Panc1 (cell line): ENCODE measurements around the gene TBC1D2B. TPM values are rescaled to one million over a fixed set of nuclear protein-coding genes. Genes with fewer than 3 reads are reported as not detected.

ENCODE experiments used
- ATAC-seq: fragments of 200-7000 bp; cut with Tn5 transposase; 2 replicates; pipeline ENCODE4 v1.9.1; 2020; ENCODE audit warnings: mild to moderate bottlenecking, moderate library complexity
- BruUV-seq: library from RNA; stranded (reverse); fragments of 400-500 nt; replicated peaks from 2 replicates; lab custom pipeline; 2021; lab: Mats Ljungman, UMichigan
- CTCF ChIA-PET: fragments of 300-600 bp; sonication (Branson Sonifier 250); formaldehyde crosslinking; loops from one replicate; lab custom pipeline; 2022; ENCODE audit warnings: antibody characterized with exemption; lab: Charles Lee
- POLR2A ChIA-PET: fragments of 300-600 bp; sonication (Branson Sonifier 250); formaldehyde crosslinking; loops from one replicate; lab custom pipeline; 2022; ENCODE audit warnings: antibody characterized with exemption; lab: Charles Lee
- DNase-seq: peaks from one replicate; pipeline ENCODE4 v3.0.0-alpha.2; 2010; ENCODE audit warnings: low read depth, low spot score
- H3K27ac ChIP-seq: 2 replicates; pipeline ENCODE4 v1.5.1; 2011; ENCODE audit warnings: mild to moderate bottlenecking, low read length, inconsistent platforms
- H3K27me3 ChIP-seq: fragments of 200-500 bp; sonication (Bioruptor generic); 2 replicates; pipeline ENCODE4 v1.6.0; 2014; ENCODE audit warnings: low read length, inconsistent platforms; ENCODE audit not compliant: control insufficient read depth, insufficient read depth
- H3K36me3 ChIP-seq: fragments of 200-500 bp; sonication (Bioruptor generic); 2 replicates; pipeline ENCODE4 v1.5.1; 2014; ENCODE audit warnings: inconsistent platforms, mild to moderate bottlenecking, low read length, moderate library complexity; ENCODE audit not compliant: control insufficient read depth, insufficient read depth
- H3K4me1 ChIP-seq: 2 replicates; pipeline ENCODE4 v1.5.1; 2011; ENCODE audit warnings: inconsistent platforms, mild to moderate bottlenecking, low read length, moderate library complexity; ENCODE audit not compliant: control insufficient read depth, insufficient read depth
- H3K4me3 ChIP-seq, 2 experiments: 2 replicates each; pipeline ENCODE4 v1.5.1; 2011 to 2012; ENCODE audit warnings: low read depth in 2 of 2, low read length in 2 of 2, mild to moderate bottlenecking in 2 of 2, inconsistent platforms in 1 of 2, moderate library complexity in 1 of 2
- H3K9me3 ChIP-seq: fragments of 200-500 bp; sonication (Bioruptor generic); 2 replicates; pipeline ENCODE4 v1.5.1; 2014; ENCODE audit warnings: low read depth, mild to moderate bottlenecking, inconsistent platforms, low read length, moderate library complexity; ENCODE audit not compliant: control insufficient read depth, insufficient read depth
- POLR2AphosphoS5 ChIP-seq: IDR thresholded peaks from 2 replicates; pipeline ENCODE4 v1.6.1; 2012; ENCODE audit warnings: mild to moderate bottlenecking, low read depth, low read length, moderate library complexity
- SIN3A ChIP-seq: IDR thresholded peaks from 2 replicates; pipeline ENCODE4 v1.6.1; 2012; ENCODE audit warnings: low read depth, mild to moderate bottlenecking, low read length, moderate library complexity, borderline replicate concordance; ENCODE audit not compliant: insufficient read depth
- TCF7L2 ChIP-seq: IDR thresholded peaks from 2 replicates; pipeline ENCODE4 v1.6.1; 2011; ENCODE audit warnings: mild to moderate bottlenecking, low read depth, low read length, inconsistent platforms
- in situ Hi-C: cut with HindIII; loops from 2 replicates; pipeline ENCODE4 v1.10.0; 2016; ENCODE audit warnings: low sequenced_read_pairs, low pct_unique_long_range_greater_than_20kb
- intact Hi-C: fragments of 100-400 bp; cut with micrococcal nuclease; formaldehyde crosslinking; loops from one replicate; pipeline ENCODE4 v1.10.0; 2022; ENCODE audit not compliant: unreplicated experiment
- total RNA-seq: library from RNA; stranded (reverse); gene quantifications from one replicate; pipeline ENCODE4 v1.2.1, GENCODE V29; 2021; ENCODE audit not compliant: unreplicated experiment
- TF ChIP-seq, protein P1 (sequence below): fragments of 450-650 bp; IDR thresholded peaks from 2 replicates; pipeline ENCODE4 v1.5.1; 2017; ENCODE audit warnings: mild to moderate bottlenecking
- TF ChIP-seq, protein P2 (sequence below), 2 experiments: IDR thresholded peaks; 2 replicates each; pipeline ENCODE4 v1.6.1; 2011 to 2012; ENCODE audit warnings: low read depth in 2 of 2, control low read depth in 1 of 2, low read length in 1 of 2, mild to moderate bottlenecking in 1 of 2, moderate library complexity in 1 of 2; ENCODE audit not compliant: insufficient read depth in 1 of 2

TBC1D2B gene
- total RNA-seq, 1 experiment from 2014 or later = 59.3 TPM

GRCh38 chr15:78018946-78019644 lies 58.4 kb downstream of the TBC1D2B start:
- TF ChIP-seq POLR2AphosphoS5 (no peak), TCF7L2 (no peak), SIN3A (no peak)
- TF ChIP-seq, protein P1, sequence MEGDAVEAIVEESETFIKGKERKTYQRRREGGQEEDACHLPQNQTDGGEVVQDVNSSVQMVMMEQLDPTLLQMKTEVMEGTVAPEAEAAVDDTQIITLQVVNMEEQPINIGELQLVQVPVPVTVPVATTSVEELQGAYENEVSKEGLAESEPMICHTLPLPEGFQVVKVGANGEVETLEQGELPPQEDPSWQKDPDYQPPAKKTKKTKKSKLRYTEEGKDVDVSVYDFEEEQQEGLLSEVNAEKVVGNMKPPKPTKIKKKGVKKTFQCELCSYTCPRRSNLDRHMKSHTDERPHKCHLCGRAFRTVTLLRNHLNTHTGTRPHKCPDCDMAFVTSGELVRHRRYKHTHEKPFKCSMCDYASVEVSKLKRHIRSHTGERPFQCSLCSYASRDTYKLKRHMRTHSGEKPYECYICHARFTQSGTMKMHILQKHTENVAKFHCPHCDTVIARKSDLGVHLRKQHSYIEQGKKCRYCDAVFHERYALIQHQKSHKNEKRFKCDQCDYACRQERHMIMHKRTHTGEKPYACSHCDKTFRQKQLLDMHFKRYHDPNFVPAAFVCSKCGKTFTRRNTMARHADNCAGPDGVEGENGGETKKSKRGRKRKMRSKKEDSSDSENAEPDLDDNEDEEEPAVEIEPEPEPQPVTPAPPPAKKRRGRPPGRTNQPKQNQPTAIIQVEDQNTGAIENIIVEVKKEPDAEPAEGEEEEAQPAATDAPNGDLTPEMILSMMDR = no peak
- TF ChIP-seq, protein P2, sequence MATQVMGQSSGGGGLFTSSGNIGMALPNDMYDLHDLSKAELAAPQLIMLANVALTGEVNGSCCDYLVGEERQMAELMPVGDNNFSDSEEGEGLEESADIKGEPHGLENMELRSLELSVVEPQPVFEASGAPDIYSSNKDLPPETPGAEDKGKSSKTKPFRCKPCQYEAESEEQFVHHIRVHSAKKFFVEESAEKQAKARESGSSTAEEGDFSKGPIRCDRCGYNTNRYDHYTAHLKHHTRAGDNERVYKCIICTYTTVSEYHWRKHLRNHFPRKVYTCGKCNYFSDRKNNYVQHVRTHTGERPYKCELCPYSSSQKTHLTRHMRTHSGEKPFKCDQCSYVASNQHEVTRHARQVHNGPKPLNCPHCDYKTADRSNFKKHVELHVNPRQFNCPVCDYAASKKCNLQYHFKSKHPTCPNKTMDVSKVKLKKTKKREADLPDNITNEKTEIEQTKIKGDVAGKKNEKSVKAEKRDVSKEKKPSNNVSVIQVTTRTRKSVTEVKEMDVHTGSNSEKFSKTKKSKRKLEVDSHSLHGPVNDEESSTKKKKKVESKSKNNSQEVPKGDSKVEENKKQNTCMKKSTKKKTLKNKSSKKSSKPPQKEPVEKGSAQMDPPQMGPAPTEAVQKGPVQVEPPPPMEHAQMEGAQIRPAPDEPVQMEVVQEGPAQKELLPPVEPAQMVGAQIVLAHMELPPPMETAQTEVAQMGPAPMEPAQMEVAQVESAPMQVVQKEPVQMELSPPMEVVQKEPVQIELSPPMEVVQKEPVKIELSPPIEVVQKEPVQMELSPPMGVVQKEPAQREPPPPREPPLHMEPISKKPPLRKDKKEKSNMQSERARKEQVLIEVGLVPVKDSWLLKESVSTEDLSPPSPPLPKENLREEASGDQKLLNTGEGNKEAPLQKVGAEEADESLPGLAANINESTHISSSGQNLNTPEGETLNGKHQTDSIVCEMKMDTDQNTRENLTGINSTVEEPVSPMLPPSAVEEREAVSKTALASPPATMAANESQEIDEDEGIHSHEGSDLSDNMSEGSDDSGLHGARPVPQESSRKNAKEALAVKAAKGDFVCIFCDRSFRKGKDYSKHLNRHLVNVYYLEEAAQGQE (IDR thresholded peaks at IDR 0.05; ENCODE audit: insufficient read depth in 1 of 2, low read depth in 2 of 2, low read length in 1 of 2) = no peak
- POLR2A ChIA-PET = interaction anchor here (0.7 kb wide), 1 partner anchor 15 kb away, joined by 8 read pairs; no protein-coding TSS in a partner anchor
- no peak overlapping the region for H3K4me3 ChIP-seq
- DNase-seq (no peak), ATAC-seq (no peak)
- intact Hi-C loops (no loop called here), in situ Hi-C loops (no loop called here)
- H3K27me3 ChIP-seq = no peaks in the 10 kb centered on the region
- CTCF ChIA-PET = no interaction called here
- H3K9me3 ChIP-seq = no peaks in the 10 kb centered on the region
- H3K36me3 ChIP-seq = peaks cover 5% of the 10 kb centered on the region; the same call in 1 of the 2 replicates
- no TSS peak for BruUV-seq
- no peak overlapping the region for H3K27ac ChIP-seq
- H3K4me1 ChIP-seq = no peaks in the 10 kb centered on the region

DNA sequence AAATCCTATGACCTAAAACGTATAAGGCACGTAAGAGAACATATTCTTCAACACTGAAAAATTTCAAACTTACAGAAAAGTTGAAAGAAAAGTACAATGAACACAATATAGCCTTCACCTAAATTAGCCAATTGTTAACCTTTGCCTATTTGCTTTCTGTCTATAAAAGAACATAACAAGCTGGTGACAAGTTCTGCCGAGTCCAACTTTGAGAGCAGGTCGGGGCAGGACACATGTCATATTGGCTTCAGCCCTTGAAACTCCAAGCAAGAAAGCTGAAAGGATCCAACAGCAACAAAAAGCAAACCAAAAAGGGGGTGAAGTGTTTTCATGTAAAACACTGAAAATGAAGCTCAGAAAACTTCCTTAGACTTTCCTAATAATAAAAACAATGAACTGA lies 59.1 kb downstream of the TBC1D2B start:
- Histone ChIP-seq H3K9me3 (no peaks in the 10 kb centered on the region), H3K27ac (no peak overlapping the region), H3K27me3 (no peaks in the 10 kb centered on the region), H3K4me1 (no peaks in the 10 kb centered on the region), H3K4me3 (no peak overlapping the region), H3K36me3 (peaks cover 5% of the 10 kb centered on the region)
- TF ChIP-seq SIN3A (no peak), TCF7L2 (no peak), POLR2AphosphoS5 (no peak)
- TF ChIP-seq, protein P1 = no peak
- TF ChIP-seq, protein P2 (IDR thresholded peaks at IDR 0.05; ENCODE audit: insufficient read depth in 1 of 2, low read depth in 2 of 2, low read length in 1 of 2) = no peak
- intact Hi-C loops = no loop called here
- POLR2A ChIA-PET = no interaction called here
- ATAC-seq (no peak), DNase-seq (no peak)
- BruUV-seq = no TSS peak
- in situ Hi-C loops = no loop called here
- CTCF ChIA-PET = no interaction called here
